ENCODE measurements around the gene ERBB4. TPM values are rescaled to one million over a fixed set of nuclear protein-coding genes. Genes with fewer than 3 reads are reported as not detected.

The ERBB4 gene
- total and polyA plus RNA-seq, 7 experiments from 2014 or later: not detected

DNA sequence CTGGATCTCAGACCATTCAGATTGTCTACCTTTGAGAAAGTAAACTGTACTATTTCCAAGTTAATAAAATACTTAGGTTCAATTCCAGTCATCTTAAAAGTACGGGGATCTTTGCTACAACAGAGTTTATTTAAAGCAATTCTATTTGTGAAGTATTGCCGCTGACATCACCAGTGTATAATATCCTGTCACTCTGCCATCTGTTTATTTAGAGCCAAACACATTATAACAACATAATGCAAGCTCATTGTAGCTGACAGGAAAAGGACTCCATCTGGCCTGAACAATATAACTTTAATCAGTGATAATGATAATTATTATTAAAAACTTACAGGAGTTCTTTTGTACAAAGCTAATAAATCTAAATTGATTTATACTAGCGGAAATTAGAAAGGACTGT is 786.8 kb downstream of the ERBB4 start:
- H3K9me3 Mint-ChIP-seq: peaks cover 0 to 4% (median 0%) of the 10 kb centered on the region in 11 donors
- Histone ChIP-seq H3K27ac (ENCODE audit: low read depth, low read length) (no peak overlapping the region), H3K36me3 (ENCODE audit: control insufficient read depth in 2 of 3, insufficient read depth in 3 of 3, low read length in 3 of 3) (no peaks in the 10 kb centered on the region), H3K27me3 (ENCODE audit: control insufficient read depth in 2 of 2, insufficient read depth in 2 of 2, low read length in 2 of 2) (no peaks in the 10 kb centered on the region), H3K9me3 (ENCODE audit: control insufficient read depth in 2 of 3, low read length in 3 of 3) (no peaks in the 10 kb centered on the region), H3K4me1 (ENCODE audit: control insufficient read depth in 2 of 2, insufficient read depth in 2 of 2, low read length in 2 of 2) (no peaks in the 10 kb centered on the region), H3K4me3 (ENCODE audit: low read length) (no peak overlapping the region)
- H3K4me1 Mint-ChIP-seq: no peaks in the 10 kb centered on the region
- intact Hi-C loops (cut with micrococcal nuclease): no loop called here
- no peaks in the 10 kb centered on the region for H3K27me3 Mint-ChIP-seq
- ChIA-PET POLR2A (no interaction called here), CTCF (interaction anchor here (0.7 kb wide), 1 partner anchor 11 kb away, joined by 5 read pairs; no protein-coding TSS in a partner anchor)
- H3K27ac Mint-ChIP-seq: no peak overlapping the region
- H3K36me3 Mint-ChIP-seq: no peaks in the 10 kb centered on the region
- no peak overlapping the region for H3K4me3 Mint-ChIP-seq
- DNase-seq: no peak
- ATAC-seq: no peak

DNA sequence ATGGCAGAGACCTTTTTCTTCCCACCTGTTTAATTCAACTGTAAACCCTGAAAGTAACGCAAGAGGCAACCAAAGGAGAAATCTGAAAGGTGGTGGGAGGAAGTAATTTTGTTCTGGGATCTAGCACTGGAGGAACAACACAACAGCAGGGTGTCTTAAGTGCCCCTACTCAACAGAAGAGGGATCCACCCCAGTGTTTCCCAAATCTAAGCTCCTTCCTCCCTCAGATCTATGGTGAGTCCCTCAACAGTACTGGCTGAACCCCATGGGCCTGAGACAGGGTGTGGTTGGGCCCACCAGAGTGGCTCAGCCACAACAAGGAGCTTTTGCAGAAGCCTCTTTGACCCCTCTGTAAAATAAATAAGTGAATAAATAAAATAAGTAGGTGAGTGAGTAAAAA is 790.3 kb downstream of the ERBB4 start:
- Histone ChIP-seq H3K27ac (ENCODE audit: low read depth, low read length) (no peak overlapping the region), H3K36me3 (ENCODE audit: control insufficient read depth in 2 of 3, insufficient read depth in 3 of 3, low read length in 3 of 3) (no peaks in the 10 kb centered on the region), H3K27me3 (ENCODE audit: control insufficient read depth in 2 of 2, insufficient read depth in 2 of 2, low read length in 2 of 2) (no peaks in the 10 kb centered on the region), H3K9me3 (ENCODE audit: control insufficient read depth in 2 of 3, low read length in 3 of 3) (no peaks in the 10 kb centered on the region), H3K4me1 (ENCODE audit: control insufficient read depth in 2 of 2, insufficient read depth in 2 of 2, low read length in 2 of 2) (no peaks in the 10 kb centered on the region), H3K4me3 (ENCODE audit: low read length) (no peak overlapping the region)
- H3K4me1 Mint-ChIP-seq: no peaks in the 10 kb centered on the region
- H3K9me3 Mint-ChIP-seq: no peaks in the 10 kb centered on the region
- no peak for ATAC-seq
- no peak overlapping the region for H3K4me3 Mint-ChIP-seq
- H3K27ac Mint-ChIP-seq: no peak overlapping the region
- no peaks in the 10 kb centered on the region for H3K36me3 Mint-ChIP-seq
- ChIA-PET POLR2A (no interaction called here), CTCF (no interaction called here)
- H3K27me3 Mint-ChIP-seq: no peaks in the 10 kb centered on the region
- no peak for DNase-seq
- intact Hi-C loops (cut with micrococcal nuclease): loop anchor here in 1 of 2 donors (5.0 kb wide), 1 partner anchor 819 kb away; no protein-coding TSS in a partner anchor

DNA sequence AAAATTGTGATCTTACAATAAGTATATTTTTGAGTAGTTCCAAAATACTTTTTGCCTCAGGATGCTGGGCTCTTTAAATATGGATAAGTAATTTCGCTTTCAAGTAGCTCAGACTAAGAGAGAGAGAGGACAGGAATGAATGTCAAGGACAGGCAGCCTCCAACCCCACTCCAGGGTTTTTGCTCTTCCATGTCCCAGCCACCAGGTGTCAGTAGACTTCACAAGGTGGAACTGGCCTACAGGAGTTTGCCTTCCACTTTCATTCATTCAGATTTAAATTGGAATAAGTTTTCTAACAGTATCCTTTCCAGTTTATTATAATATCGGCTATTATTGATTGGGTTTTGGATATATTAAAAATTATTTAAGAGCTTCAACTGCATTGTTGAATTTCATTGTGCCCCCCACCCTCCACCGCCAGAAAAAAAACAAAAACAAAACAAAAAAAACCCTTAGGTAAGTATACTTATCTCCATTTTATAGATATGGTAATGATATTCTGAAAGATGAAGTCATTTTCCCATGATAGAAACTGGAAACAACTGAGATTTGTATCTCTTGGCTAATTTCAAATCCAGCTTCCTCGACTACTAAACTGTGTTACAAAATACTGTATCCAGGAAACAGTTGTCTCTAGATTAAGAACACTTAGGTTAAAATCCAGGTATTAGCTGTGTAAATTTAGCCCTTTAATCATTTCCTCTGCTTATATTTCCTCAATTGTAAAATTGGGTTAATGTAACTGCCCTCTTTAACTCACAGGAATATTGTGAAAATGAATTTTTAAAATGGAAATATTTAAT is 793.1 kb downstream of the ERBB4 start:
- no peaks in the 10 kb centered on the region for H3K36me3 ChIP-seq (ENCODE audit: control insufficient read depth in 2 of 3, insufficient read depth in 3 of 3, low read length in 3 of 3)
- Mint-ChIP-seq H3K4me3 (no peak overlapping the region), H3K9me3 (no peaks in the 10 kb centered on the region), H3K4me1 (no peaks in the 10 kb centered on the region), H3K27me3 (no peaks in the 10 kb centered on the region), H3K27ac (no peak overlapping the region), H3K36me3 (no peaks in the 10 kb centered on the region)
- no peak overlapping the region for H3K27ac ChIP-seq (ENCODE audit: low read depth, low read length)
- no peaks in the 10 kb centered on the region for H3K4me1 ChIP-seq (ENCODE audit: control insufficient read depth in 2 of 2, insufficient read depth in 2 of 2, low read length in 2 of 2)
- DNase-seq (no peak), ATAC-seq (no peak)
- ChIA-PET CTCF (no interaction called here), POLR2A (no interaction called here)
- H3K27me3 ChIP-seq (ENCODE audit: control insufficient read depth in 2 of 2, insufficient read depth in 2 of 2, low read length in 2 of 2): no peaks in the 10 kb centered on the region
- H3K4me3 ChIP-seq (ENCODE audit: low read length): no peak overlapping the region
- H3K9me3 ChIP-seq (ENCODE audit: control insufficient read depth in 2 of 3, low read length in 3 of 3): no peaks in the 10 kb centered on the region
- intact Hi-C loops (cut with micrococcal nuclease): loop anchor here (1.0 to 5.0 kb wide), 2 partner anchors 822 kb away; no protein-coding TSS in a partner anchor

DNA sequence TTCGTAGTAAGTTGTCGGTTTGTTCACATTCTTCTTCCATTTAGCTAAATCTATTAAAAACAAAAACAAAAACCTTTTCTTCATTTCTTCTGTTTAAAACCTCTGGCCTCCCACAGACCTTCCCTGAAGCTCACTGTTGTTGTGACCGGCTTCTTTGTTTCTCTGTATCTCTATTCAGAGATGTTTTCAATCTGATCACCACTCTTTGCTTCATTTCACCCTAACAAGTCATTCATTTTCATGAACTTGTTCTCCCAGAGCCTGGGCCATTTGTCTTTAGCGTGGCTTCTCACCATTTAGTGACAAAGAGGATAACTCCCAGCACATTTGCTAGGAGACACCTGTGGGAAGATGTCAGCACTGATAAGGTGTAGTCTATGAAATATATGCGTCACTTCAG is 794.2 kb downstream of the ERBB4 start:
- ChIA-PET CTCF (no interaction called here), POLR2A (no interaction called here)
- H3K36me3 ChIP-seq (ENCODE audit: control insufficient read depth in 2 of 3, insufficient read depth in 3 of 3, low read length in 3 of 3): no peaks in the 10 kb centered on the region
- Mint-ChIP-seq H3K9me3 (no peaks in the 10 kb centered on the region), H3K27ac (no peak overlapping the region), H3K4me1 (no peaks in the 10 kb centered on the region), H3K36me3 (no peaks in the 10 kb centered on the region), H3K27me3 (no peaks in the 10 kb centered on the region), H3K4me3 (no peak overlapping the region)
- no peaks in the 10 kb centered on the region for H3K4me1 ChIP-seq (ENCODE audit: control insufficient read depth in 2 of 2, insufficient read depth in 2 of 2, low read length in 2 of 2)
- ATAC-seq: no peak
- H3K27ac ChIP-seq (ENCODE audit: low read depth, low read length): no peak overlapping the region
- no peaks in the 10 kb centered on the region for H3K27me3 ChIP-seq (ENCODE audit: control insufficient read depth in 2 of 2, insufficient read depth in 2 of 2, low read length in 2 of 2)
- no peak overlapping the region for H3K4me3 ChIP-seq (ENCODE audit: low read length)
- H3K9me3 ChIP-seq (ENCODE audit: control insufficient read depth in 2 of 3, low read length in 3 of 3): no peaks in the 10 kb centered on the region
- no peak for DNase-seq
- intact Hi-C loops (cut with micrococcal nuclease): no loop called here

DNA sequence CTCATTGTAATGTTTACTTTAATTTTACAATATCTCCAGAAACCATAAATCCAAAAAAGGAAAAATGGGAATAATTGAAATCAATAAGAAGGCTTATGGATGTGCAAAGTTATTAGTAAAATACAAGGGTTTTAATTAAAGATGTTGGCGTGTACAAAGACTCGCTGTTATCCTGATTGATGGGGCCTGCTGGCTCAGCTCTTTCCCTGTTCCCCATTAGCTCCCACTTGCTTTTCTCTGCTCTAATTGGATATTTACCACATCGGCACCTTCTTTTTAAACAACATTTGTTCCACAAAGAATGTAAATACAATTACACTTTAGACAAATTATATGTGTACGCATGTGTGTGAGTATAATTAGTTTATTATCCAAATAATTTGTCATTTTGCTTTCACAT is 796.6 kb downstream of the ERBB4 start:
- POLR2A ChIA-PET: no interaction called here
- H3K27me3 Mint-ChIP-seq: no peaks in the 10 kb centered on the region
- no peaks in the 10 kb centered on the region for H3K27me3 ChIP-seq (ENCODE audit: control insufficient read depth in 2 of 2, insufficient read depth in 2 of 2, low read length in 2 of 2)
- CTCF ChIA-PET: no interaction called here
- H3K27ac ChIP-seq (ENCODE audit: low read depth, low read length): no peak overlapping the region
- ATAC-seq: no peak
- no peak for DNase-seq
- H3K4me1 Mint-ChIP-seq: no peaks in the 10 kb centered on the region
- no peak overlapping the region for H3K27ac Mint-ChIP-seq
- H3K9me3 Mint-ChIP-seq: no peaks in the 10 kb centered on the region
- H3K36me3 ChIP-seq (ENCODE audit: control insufficient read depth in 2 of 3, insufficient read depth in 3 of 3, low read length in 3 of 3): no peaks in the 10 kb centered on the region
- H3K36me3 Mint-ChIP-seq: no peaks in the 10 kb centered on the region
- H3K4me3 Mint-ChIP-seq: no peak overlapping the region
- intact Hi-C loops (cut with micrococcal nuclease): no loop called here
- no peaks in the 10 kb centered on the region for H3K9me3 ChIP-seq (ENCODE audit: control insufficient read depth in 2 of 3, low read length in 3 of 3)
- no peak overlapping the region for H3K4me3 ChIP-seq (ENCODE audit: low read length)
- no peaks in the 10 kb centered on the region for H3K4me1 ChIP-seq (ENCODE audit: control insufficient read depth in 2 of 2, insufficient read depth in 2 of 2, low read length in 2 of 2)

DNA sequence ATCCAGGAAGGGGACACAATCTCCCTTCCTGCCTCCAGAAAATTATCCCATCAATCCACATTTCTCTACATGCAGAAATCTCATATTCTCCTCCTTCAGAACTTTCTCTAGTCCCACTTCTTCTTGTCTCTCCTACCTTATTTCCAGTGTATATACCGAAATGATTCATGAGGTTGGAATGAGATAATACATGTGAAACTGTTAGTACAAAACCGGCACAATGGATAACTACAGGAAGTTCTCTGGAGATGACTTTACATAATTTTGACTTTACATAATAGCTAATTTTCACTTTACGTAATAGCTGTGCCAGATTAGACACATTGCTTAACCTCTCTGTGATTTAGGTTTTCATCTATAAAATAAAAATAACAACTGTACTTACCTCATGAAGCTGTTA is 801.3 kb downstream of the ERBB4 start:
- DNase-seq (no peak), ATAC-seq (no peak)
- Mint-ChIP-seq H3K4me3 (no peak overlapping the region), H3K27me3 (no peaks in the 10 kb centered on the region), H3K36me3 (no peaks in the 10 kb centered on the region), H3K4me1 (no peaks in the 10 kb centered on the region), H3K27ac (no peak overlapping the region), H3K9me3 (peaks cover 0 to 4% (median 0%) of the 10 kb centered on the region in 11 donors)
- POLR2A ChIA-PET: no interaction called here
- no peak overlapping the region for H3K4me3 ChIP-seq (ENCODE audit: low read length)
- no peak overlapping the region for H3K27ac ChIP-seq (ENCODE audit: low read depth, low read length)
- intact Hi-C loops (cut with micrococcal nuclease): no loop called here
- CTCF ChIA-PET: no interaction called here
- H3K27me3 ChIP-seq (ENCODE audit: control insufficient read depth in 2 of 2, insufficient read depth in 2 of 2, low read length in 2 of 2): no peaks in the 10 kb centered on the region
- no peaks in the 10 kb centered on the region for H3K36me3 ChIP-seq (ENCODE audit: control insufficient read depth in 2 of 3, insufficient read depth in 3 of 3, low read length in 3 of 3)
- H3K4me1 ChIP-seq (ENCODE audit: control insufficient read depth in 2 of 2, insufficient read depth in 2 of 2, low read length in 2 of 2): no peaks in the 10 kb centered on the region
- H3K9me3 ChIP-seq (ENCODE audit: control insufficient read depth in 2 of 3, low read length in 3 of 3): no peaks in the 10 kb centered on the region

DNA sequence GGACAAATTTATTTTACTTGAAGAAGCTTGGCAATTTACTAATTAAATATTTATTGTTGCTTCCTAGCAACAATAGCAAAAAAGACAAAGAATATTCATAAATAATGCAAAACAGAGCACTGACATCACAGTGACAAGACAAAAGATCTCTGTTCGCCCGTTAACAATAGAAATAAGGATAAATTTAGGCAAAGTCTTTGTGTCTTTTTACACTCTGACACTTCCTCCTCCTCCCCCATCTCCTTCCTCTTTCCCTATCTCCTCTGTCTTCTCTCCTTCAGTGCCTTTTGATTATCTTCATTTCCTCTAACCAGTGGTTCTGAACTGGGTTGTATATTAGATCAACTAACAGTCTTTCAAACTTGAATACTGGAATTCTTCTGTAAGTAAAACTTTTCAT is 808.4 kb downstream of the ERBB4 start:
- Histone ChIP-seq H3K27ac (ENCODE audit: low read depth, low read length) (no peak overlapping the region), H3K36me3 (ENCODE audit: control insufficient read depth in 2 of 3, insufficient read depth in 3 of 3, low read length in 3 of 3) (no peaks in the 10 kb centered on the region), H3K4me1 (ENCODE audit: control insufficient read depth in 2 of 2, insufficient read depth in 2 of 2, low read length in 2 of 2) (no peaks in the 10 kb centered on the region), H3K9me3 (ENCODE audit: control insufficient read depth in 2 of 3, low read length in 3 of 3) (no peaks in the 10 kb centered on the region), H3K4me3 (ENCODE audit: low read length) (no peak overlapping the region), H3K27me3 (ENCODE audit: control insufficient read depth in 2 of 2, insufficient read depth in 2 of 2, low read length in 2 of 2) (no peaks in the 10 kb centered on the region)
- POLR2A ChIA-PET: no interaction called here
- intact Hi-C loops (cut with micrococcal nuclease): no loop called here
- no peaks in the 10 kb centered on the region for H3K27me3 Mint-ChIP-seq
- no peak for DNase-seq
- H3K27ac Mint-ChIP-seq: no peak overlapping the region
- peaks cover 0 to 1% (median 0%) of the 10 kb centered on the region in 7 donors for H3K4me1 Mint-ChIP-seq
- no peak overlapping the region for H3K4me3 Mint-ChIP-seq
- no peak for ATAC-seq
- CTCF ChIA-PET: no interaction called here
- peaks cover 0 to 4% (median 0%) of the 10 kb centered on the region in 11 donors for H3K9me3 Mint-ChIP-seq
- no peaks in the 10 kb centered on the region for H3K36me3 Mint-ChIP-seq
